CD4-positive, alpha-beta memory T cell (primary cell): ENCODE measurements around the gene C4orf54. TPM values are rescaled to one million over a fixed set of nuclear protein-coding genes. Genes with fewer than 3 reads are reported as not detected.

Experiments used
- CTCF ChIA-PET: fragments of 350-600 bp; sonication (Branson Sonifier 250); formaldehyde crosslinking; loops from one replicate; lab custom pipeline; 2021; ENCODE audit warnings: inconsistent platforms; ENCODE audit not compliant: partially characterized antibody; lab: Charles Lee
- POLR2A ChIA-PET: fragments of 350-600 bp; sonication (Branson Sonifier 250); formaldehyde crosslinking; loops from one replicate; lab custom pipeline; 2021; ENCODE audit not compliant: partially characterized antibody; lab: Charles Lee
- DNase-seq, 5 donors: peaks; one replicate each; pipeline versions ENCODE4 v3.0.0 to v3.0.0-alpha.2; 2020 to 2022; ENCODE audit warnings: mixed read lengths in 1 of 5
- H3K27ac ChIP-seq: one replicate; pipeline ENCODE4 v1.7.0; 2013; ENCODE audit warnings: low read depth, low read length
- H3K27me3 ChIP-seq: 2 replicates; pipeline ENCODE4 v1.7.0; 2013; ENCODE audit warnings: mild to moderate bottlenecking, low read length, moderate library complexity; ENCODE audit not compliant: insufficient read depth
- H3K36me3 ChIP-seq: 2 replicates; pipeline ENCODE4 v1.7.0; 2013; ENCODE audit warnings: mild to moderate bottlenecking, low read length, moderate library complexity; ENCODE audit not compliant: insufficient read depth
- H3K4me1 ChIP-seq: 2 replicates; pipeline ENCODE4 v1.7.0; 2013; ENCODE audit warnings: mild to moderate bottlenecking, low read length, moderate library complexity; ENCODE audit not compliant: insufficient read depth
- H3K4me3 ChIP-seq, 2 donors: one replicate each; pipeline ENCODE4 v1.7.0; 2013; ENCODE audit warnings: low read length in 2 of 2, mild to moderate bottlenecking in 1 of 2
- H3K9me3 ChIP-seq, 2 donors: one replicate each; pipeline ENCODE4 v1.7.0; 2013; ENCODE audit warnings: low read length in 2 of 2, control low read depth in 1 of 2; ENCODE audit not compliant: control insufficient read depth in 1 of 2
- H3K27ac Mint-ChIP-seq, 7 donors: one replicate each; pipeline ENCODE4 v1.8.0; 2020 to 2021; ENCODE audit warnings: mixed read lengths in 7 of 7, mild to moderate bottlenecking in 6 of 7, inconsistent platforms in 3 of 7, moderate library complexity in 3 of 7
- H3K27me3 Mint-ChIP-seq, 2 donors: one replicate each; pipeline ENCODE4 v1.8.0; 2020 to 2021; ENCODE audit warnings: mixed read lengths in 2 of 2
- H3K36me3 Mint-ChIP-seq, 2 donors: one replicate each; pipeline ENCODE4 v1.8.0; 2020 to 2021; ENCODE audit warnings: mixed read lengths in 2 of 2, inconsistent platforms in 1 of 2, mild to moderate bottlenecking in 1 of 2
- H3K4me1 Mint-ChIP-seq, 4 donors: one replicate each; pipeline ENCODE4 v1.8.0; 2020 to 2021; ENCODE audit warnings: mixed read lengths in 4 of 4, mild to moderate bottlenecking in 1 of 4
- H3K4me3 Mint-ChIP-seq, 8 donors: one replicate each; pipeline ENCODE4 v1.8.0; 2020 to 2021; ENCODE audit warnings: mixed read lengths in 8 of 8, mild to moderate bottlenecking in 7 of 8, moderate library complexity in 6 of 8, inconsistent platforms in 3 of 8
- H3K9me3 Mint-ChIP-seq, 8 donors: one replicate each; pipeline ENCODE4 v1.8.0; 2020 to 2021; ENCODE audit warnings: mixed read lengths in 8 of 8, mild to moderate bottlenecking in 5 of 8, inconsistent platforms in 3 of 8, moderate library complexity in 1 of 8
- intact Hi-C: fragments of 100-400 bp; cut with micrococcal nuclease; formaldehyde crosslinking; loops from one replicate; pipeline ENCODE4 v1.15.1; 2023
- polyA plus RNA-seq, 2 donors: library from polyadenylated mRNA; unstranded; fragments of 300-500 nt; fragmentation: Illumina TruSeq; gene quantifications; one replicate each; pipeline ENCODE4 v1.2.3, GENCODE V29; 2021
- total RNA-seq, 2 experiments: library from RNA; stranded (reverse); gene quantifications; one replicate each; pipeline ENCODE4 v1.2.3, GENCODE V29; 2021

The C4orf54 gene
- total and polyA plus RNA-seq, 4 experiments from 2014 or later = not detected

DNA sequence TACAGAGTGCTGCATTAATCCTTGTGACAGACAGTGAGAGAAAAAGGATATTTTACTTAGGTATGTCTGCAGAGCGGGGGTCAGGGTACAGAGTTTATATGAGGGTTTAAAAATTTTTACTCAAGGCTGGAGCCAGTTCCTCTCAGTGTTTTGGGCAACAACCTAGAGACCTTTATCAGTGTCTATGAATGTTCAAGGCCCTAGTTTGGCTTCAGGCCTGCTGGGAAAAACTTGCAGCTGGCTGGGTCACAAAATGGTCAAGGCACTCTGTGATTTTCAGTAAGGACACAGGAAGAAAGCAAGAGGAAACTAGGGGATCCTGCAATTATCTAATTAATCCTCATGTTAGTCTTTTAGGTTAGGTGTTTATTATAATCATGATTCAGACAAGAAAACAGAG is 10.8 kb upstream of the C4orf54 start:
- Mint-ChIP-seq H3K27me3 (peaks cover 9 to 12% of the 10 kb centered on the region in 2 donors), H3K4me1 (no peaks in the 10 kb centered on the region)
- CTCF ChIA-PET = no interaction called here

DNA sequence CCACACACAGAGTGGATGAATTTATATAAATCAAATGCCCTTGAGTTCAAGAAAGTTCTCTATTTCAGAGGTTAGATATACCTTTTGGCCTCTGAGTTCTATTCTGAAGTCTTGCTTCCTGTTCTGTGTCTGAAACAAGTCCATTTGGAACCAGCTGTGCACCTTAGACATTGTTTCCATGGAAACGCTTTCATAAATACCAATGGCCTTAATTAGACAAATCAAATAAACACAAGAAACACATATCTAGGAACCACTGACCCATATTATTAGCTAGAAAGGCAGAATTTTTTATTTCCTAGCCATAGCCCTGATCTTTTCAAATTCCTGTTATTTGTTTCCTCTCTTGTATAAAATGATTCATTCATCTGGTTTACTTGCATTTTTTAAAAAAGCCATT is 8.4 kb upstream of the C4orf54 start:
- peaks cover 10 to 13% of the 10 kb centered on the region in 2 donors for H3K27me3 Mint-ChIP-seq
- no peaks in the 10 kb centered on the region for H3K4me1 Mint-ChIP-seq
- H3K27ac Mint-ChIP-seq = no peak overlapping the region
- intact Hi-C loops = no loop called here
- POLR2A ChIA-PET = no interaction called here
- Histone ChIP-seq H3K9me3 (no peaks in the 10 kb centered on the region), H3K27ac (no peak overlapping the region), H3K4me3 (no peak overlapping the region), H3K36me3 (no peaks in the 10 kb centered on the region), H3K27me3 (no peaks in the 10 kb centered on the region), H3K4me1 (no peaks in the 10 kb centered on the region)
- no peaks in the 10 kb centered on the region for H3K36me3 Mint-ChIP-seq
- no peak for DNase-seq
- no peak overlapping the region for H3K4me3 Mint-ChIP-seq
- peaks cover 0 to 14% (median 5%) of the 10 kb centered on the region in 8 donors for H3K9me3 Mint-ChIP-seq
- CTCF ChIA-PET = no interaction called here

More for the DNA sequence above, 10.8 kb upstream of the C4orf54 start:
- POLR2A ChIA-PET = no interaction called here
- peaks cover 0 to 7% of the 10 kb centered on the region in 2 donors for H3K36me3 Mint-ChIP-seq
- peaks cover 3 to 36% (median 22%) of the 10 kb centered on the region in 8 donors for H3K9me3 Mint-ChIP-seq
- H3K27ac ChIP-seq = no peak overlapping the region
- intact Hi-C loops = no loop called here
- peaks cover 0 to under 1% of the 10 kb centered on the region in 2 donors for H3K9me3 ChIP-seq
- no peak overlapping the region for H3K27ac Mint-ChIP-seq
- no peaks in the 10 kb centered on the region for H3K36me3 ChIP-seq
- no peaks in the 10 kb centered on the region for H3K4me1 ChIP-seq
- no peak overlapping the region for H3K4me3 ChIP-seq
- H3K4me3 Mint-ChIP-seq = no peak overlapping the region
- H3K27me3 ChIP-seq = no peaks in the 10 kb centered on the region
- no peak for DNase-seq

DNA sequence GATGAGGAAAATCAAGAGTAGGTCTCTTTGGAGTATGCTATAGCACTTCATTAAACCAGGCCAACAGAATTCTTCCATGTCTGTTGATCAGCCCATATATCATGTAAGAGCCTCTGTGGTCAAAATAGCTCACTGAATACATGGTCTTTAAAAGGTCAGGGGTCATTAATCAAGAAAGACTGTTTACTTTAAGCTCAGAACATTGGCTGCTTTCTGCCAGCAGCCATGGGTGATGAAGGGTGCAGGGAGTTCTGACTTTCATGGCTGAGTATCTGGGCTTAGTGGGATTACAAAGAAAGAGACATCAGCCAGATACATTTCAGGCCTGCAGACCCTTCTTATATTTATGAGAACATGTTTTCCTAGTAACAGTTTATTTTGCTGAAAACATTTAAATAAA is 7.1 kb upstream of the C4orf54 start:
- no peaks in the 10 kb centered on the region for H3K4me1 Mint-ChIP-seq
- ChIA-PET CTCF (interaction anchor here (1.4 kb wide), 1 partner anchor 12 kb away, joined by 4 read pairs; no protein-coding TSS in a partner anchor), POLR2A (no interaction called here)
- H3K27ac ChIP-seq = no peak overlapping the region
- H3K4me3 Mint-ChIP-seq = no peak overlapping the region
- H3K27me3 ChIP-seq = no peaks in the 10 kb centered on the region
- H3K36me3 ChIP-seq = no peaks in the 10 kb centered on the region
- intact Hi-C loops = no loop called here
- H3K9me3 Mint-ChIP-seq = peaks cover 0 to 2% (median 0%) of the 10 kb centered on the region in 8 donors
- no peaks in the 10 kb centered on the region for H3K4me1 ChIP-seq
- H3K4me3 ChIP-seq = no peak overlapping the region
- H3K27ac Mint-ChIP-seq = no peak overlapping the region
- H3K9me3 ChIP-seq = no peaks in the 10 kb centered on the region
- H3K36me3 Mint-ChIP-seq = no peaks in the 10 kb centered on the region
- peaks cover 5 to 10% of the 10 kb centered on the region in 2 donors for H3K27me3 Mint-ChIP-seq
- DNase-seq = no peak

DNA sequence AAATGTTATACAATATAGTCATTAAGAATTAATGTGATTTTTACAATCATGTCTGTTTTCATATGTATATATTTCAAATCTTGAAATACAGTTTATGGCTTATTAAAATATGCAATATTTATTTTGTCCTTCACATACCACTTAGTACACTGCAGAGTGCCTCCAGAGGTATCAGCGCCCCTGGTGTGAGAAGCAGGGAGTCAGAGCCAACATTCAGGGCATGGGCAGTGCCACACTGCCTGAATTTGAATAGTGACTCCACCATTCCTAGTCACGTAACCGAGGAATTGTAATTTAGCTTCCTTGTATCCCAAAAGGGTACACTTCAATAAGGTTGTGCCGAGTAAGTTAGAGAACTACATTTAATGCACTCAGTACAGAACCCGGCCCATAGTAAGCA is 4.3 kb upstream of the C4orf54 start:
- Histone ChIP-seq H3K4me1 (no peaks in the 10 kb centered on the region), H3K27me3 (no peaks in the 10 kb centered on the region), H3K36me3 (no peaks in the 10 kb centered on the region), H3K27ac (no peak overlapping the region), H3K9me3 (no peaks in the 10 kb centered on the region), H3K4me3 (no peak overlapping the region)
- ChIA-PET POLR2A (no interaction called here), CTCF (no interaction called here)
- H3K27me3 Mint-ChIP-seq = peaks cover 0 to 8% of the 10 kb centered on the region in 2 donors
- no peaks in the 10 kb centered on the region for H3K4me1 Mint-ChIP-seq
- DNase-seq = no peak
- no peak overlapping the region for H3K27ac Mint-ChIP-seq
- no peaks in the 10 kb centered on the region for H3K9me3 Mint-ChIP-seq
- no peaks in the 10 kb centered on the region for H3K36me3 Mint-ChIP-seq
- H3K4me3 Mint-ChIP-seq = no peak overlapping the region
- intact Hi-C loops = no loop called here

DNA sequence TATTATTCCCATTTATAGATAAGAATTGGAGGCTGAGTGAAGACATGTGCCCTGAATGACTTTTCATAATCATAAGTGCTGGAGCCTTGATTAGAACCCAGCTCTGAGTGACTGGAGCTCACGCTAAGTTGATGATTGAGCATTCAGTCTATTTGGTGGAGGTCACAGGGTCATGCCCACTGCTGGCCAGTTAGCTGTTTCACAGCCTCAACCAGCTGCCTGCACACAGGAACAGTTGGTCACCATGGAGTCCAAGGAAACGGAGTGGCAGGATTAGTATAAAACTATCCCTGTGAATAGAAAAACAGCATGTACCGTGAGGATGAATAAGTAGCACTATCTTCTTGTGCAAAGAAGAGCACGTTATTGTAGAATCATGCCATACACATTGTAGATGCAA is 1.0 kb upstream of the C4orf54 start:
- Mint-ChIP-seq H3K9me3 (no peaks in the 10 kb centered on the region), H3K4me1 (no peaks in the 10 kb centered on the region), H3K27me3 (peaks cover 2 to 8% of the 10 kb centered on the region in 2 donors), H3K27ac (no peak overlapping the region), H3K36me3 (no peaks in the 10 kb centered on the region), H3K4me3 (no peak overlapping the region)
- DNase-seq = no peak
- intact Hi-C loops = no loop called here
- Histone ChIP-seq H3K4me3 (no peak overlapping the region), H3K27ac (no peak overlapping the region), H3K9me3 (no peaks in the 10 kb centered on the region), H3K4me1 (no peaks in the 10 kb centered on the region), H3K36me3 (no peaks in the 10 kb centered on the region), H3K27me3 (no peaks in the 10 kb centered on the region)
- CTCF ChIA-PET = no interaction called here
- POLR2A ChIA-PET = no interaction called here

DNA sequence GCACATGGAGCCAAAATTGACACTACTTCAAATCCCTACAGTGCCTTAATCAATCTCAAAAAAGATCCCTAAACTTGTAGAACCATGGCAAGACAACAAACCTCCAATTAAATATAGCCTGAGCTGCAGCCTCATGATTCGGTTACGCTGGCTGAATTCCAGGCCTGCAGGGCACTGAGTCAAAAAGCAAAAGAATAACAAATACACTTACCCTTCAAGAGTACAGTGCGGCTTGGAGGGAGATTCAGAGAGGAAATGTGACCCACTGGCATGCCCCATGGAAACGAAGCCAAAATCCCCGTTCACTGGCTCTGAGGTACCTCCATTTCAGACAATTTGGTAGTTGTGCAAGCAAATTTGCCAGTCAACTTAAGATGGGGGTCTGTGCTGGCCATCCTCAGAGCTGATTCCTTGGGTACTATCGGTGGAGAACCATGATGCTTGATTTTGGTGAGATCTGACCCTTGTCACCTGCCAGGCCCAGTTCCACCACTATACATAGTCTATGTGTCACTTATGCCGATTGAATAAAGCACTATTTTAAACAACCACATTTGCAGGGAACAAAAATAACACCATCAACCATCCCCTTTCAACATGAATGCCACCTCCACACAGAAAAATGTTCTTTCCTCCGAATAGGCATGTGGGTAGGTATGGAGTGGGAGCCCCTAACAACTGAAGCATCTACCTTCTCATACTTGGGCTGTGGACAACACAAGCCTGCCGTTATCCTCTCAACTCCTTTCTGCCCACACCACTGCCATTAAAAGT is 2.1 kb downstream of the C4orf54 start:
- peaks cover 0 to 2% of the 10 kb centered on the region in 2 donors for H3K27me3 Mint-ChIP-seq
- Histone ChIP-seq H3K27ac (no peak overlapping the region), H3K4me3 (no peak overlapping the region), H3K4me1 (no peaks in the 10 kb centered on the region), H3K27me3 (no peaks in the 10 kb centered on the region), H3K9me3 (no peaks in the 10 kb centered on the region), H3K36me3 (no peaks in the 10 kb centered on the region)
- no peak overlapping the region for H3K4me3 Mint-ChIP-seq
- no peaks in the 10 kb centered on the region for H3K9me3 Mint-ChIP-seq
- no peak for DNase-seq
- peak overlapping the region in 1 of 7 donors; percentile 13 for H3K27ac Mint-ChIP-seq
- H3K36me3 Mint-ChIP-seq = no peaks in the 10 kb centered on the region
- H3K4me1 Mint-ChIP-seq = no peaks in the 10 kb centered on the region
- intact Hi-C loops = no loop called here
- CTCF ChIA-PET = no interaction called here
- POLR2A ChIA-PET = no interaction called here

DNA sequence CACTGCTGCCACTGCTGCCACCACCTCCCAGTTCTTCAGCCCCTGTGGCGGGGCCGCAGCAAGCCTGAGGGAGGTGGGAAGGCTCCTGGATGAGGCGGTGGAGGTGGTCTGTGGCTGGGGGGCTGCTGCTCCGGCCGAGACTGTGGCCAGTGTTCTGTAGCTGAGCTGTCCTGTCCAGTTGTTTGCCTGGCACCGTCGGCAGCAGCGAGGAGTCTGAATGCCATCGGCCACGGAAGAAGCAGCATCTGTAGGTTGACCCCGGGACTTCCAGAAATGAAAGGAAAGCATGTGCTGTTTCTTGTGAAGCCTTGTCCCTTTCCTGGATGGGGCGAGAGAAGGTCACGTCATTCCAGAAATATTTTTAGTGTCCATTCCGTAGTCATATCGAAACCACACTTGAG is 3.3 kb downstream of the C4orf54 start:
- intact Hi-C loops = no loop called here
- H3K4me1 Mint-ChIP-seq = no peaks in the 10 kb centered on the region
- no peaks in the 10 kb centered on the region for H3K9me3 ChIP-seq
- H3K36me3 ChIP-seq = no peaks in the 10 kb centered on the region
- POLR2A ChIA-PET = no interaction called here
- H3K4me3 Mint-ChIP-seq = no peak overlapping the region
- no peaks in the 10 kb centered on the region for H3K36me3 Mint-ChIP-seq
- H3K4me3 ChIP-seq = no peak overlapping the region
- CTCF ChIA-PET = no interaction called here
- DNase-seq = peak in 1 of 5 donors; percentile 16
- peaks cover 0 to 2% of the 10 kb centered on the region in 2 donors for H3K27me3 Mint-ChIP-seq
- H3K27ac Mint-ChIP-seq = no peak overlapping the region
- H3K27me3 ChIP-seq = no peaks in the 10 kb centered on the region
- H3K27ac ChIP-seq = no peak overlapping the region
- no peaks in the 10 kb centered on the region for H3K4me1 ChIP-seq
- no peaks in the 10 kb centered on the region for H3K9me3 Mint-ChIP-seq
